Measurements from ENCODE around the gene SPINK6.

Gene SPINK6
- 0 reads per million in 2 experiments for total RNA-seq

GRCh38 chr5:148202531-148203203, at the start of gene SPINK6:
TSS of gene SPINK6 (plus strand) at chr5:148203042. CDS start at chr5:148203097, 55 bp downstream.
- DNase-seq (ENCODE audit: low read depth) = no peak

- DNase-seq (ENCODE audit: low read depth) = no peak
Observed at GRCh38 chr5:148156609-148157008, 46.2 kb upstream of the SPINK6 start.

DNA sequence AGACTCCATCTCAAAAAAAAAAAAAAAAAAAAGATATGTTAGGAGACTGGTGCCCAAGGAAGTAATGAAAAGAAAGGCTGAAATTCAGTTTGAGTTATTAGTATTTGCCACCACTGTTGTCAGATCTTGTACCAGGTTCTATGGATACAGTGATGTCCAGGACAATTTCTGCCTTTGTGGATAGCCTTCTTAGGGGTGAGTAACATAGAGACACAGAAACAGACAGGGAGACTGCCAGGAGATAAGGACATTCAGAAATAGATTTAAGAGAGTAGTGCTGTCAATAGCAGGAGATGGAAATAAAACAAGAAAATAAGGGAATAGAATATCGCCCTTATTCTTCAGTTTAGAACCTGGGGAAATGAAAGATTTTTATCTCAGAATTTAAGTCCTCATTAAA, 40.8 kb upstream of the SPINK6 start:
- DNase-seq (ENCODE audit: low read depth) = no peak

DNA sequence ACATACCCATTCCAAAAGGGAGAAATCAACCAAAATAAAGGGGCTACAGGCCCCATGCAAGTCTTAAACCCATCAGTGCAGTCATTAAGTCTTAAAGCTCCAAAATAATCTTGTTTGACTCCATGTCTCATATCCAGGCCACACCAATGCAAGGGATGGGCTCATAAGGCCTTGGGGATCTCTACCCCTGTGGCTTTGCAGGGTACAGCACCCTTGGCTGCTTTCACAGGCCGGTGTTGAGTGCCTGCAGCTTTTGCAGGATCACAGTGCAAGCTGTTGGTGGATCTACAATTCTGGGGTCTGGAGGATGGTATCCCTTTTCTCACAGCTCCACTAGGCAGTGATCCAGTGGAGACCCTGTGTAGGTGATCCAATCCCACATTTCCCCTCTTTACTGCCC, 39.5 kb upstream of the SPINK6 start:
- DNase-seq (ENCODE audit: low read depth) = no peak

- DNase-seq (ENCODE audit: low read depth) = no peak
Observed at GRCh38 chr5:148166550-148167283, 36.1 kb upstream of the SPINK6 start.

DNA sequence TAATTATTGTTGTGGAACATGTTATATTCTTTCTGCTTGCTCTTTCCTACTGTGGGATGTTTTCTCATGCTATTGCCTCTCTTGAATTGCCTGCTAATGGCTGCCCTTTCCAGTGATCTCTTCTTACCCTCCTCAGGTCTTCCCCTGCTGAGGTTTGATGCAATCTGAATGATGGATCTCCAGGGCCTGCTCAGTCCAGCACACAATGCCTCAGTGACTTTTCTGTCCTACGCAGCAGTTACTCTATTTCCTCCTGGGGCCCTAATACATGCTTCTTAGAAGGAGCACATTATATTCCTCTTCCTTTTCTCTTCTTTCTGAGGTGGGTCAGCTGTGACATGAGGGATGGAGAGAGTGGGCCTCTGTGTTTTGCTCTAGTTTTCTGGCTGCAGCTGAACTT, 34.6 kb upstream of the SPINK6 start, which contains the start of gene SPINK14:
Gene SPINK14 (plus strand): TSS at position 301 of the 400 bp plus-strand sequence. CDS start 1,187 bp downstream, outside the sequence.
- DNase-seq (ENCODE audit: low read depth) = no peak

GRCh38 chr5:148172377-148172776, 30.5 kb upstream of the SPINK6 start:
- DNase-seq (ENCODE audit: low read depth) = no peak

- DNase-seq (ENCODE audit: low read depth) = no peak
Observed at GRCh38 chr5:148176480-148176879, 26.4 kb upstream of the SPINK6 start.

DNA sequence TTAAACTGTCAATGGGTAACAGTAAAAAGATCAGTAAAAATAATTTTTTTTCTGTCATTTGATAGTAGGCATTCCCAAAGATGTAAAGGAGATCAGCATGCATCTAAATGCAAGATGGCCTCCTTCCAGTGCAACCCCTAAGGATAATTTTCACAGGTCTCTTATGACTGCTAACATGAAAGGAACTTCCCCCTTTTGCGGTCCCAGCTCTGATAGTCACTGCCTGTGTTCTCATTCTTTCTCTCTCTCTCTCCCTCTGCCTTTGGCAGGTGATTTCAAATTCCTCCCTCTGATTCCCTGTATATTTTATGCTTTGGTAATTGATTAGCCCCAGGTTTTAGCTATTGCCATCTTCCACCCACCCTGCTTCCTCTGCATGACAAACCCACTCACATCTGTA, 25.6 kb upstream of the SPINK6 start:
- DNase-seq (ENCODE audit: low read depth) = no peak

- no peak for DNase-seq (ENCODE audit: low read depth)
Observed at GRCh38 chr5:148179234-148179824, 23.5 kb upstream of the SPINK6 start.

GRCh38 chr5:148186248-148187003, 16.4 kb upstream of the SPINK6 start:
- DNase-seq (ENCODE audit: low read depth) = no peak

- no peak for DNase-seq (ENCODE audit: low read depth)
Observed at GRCh38 chr5:148191010-148191409, 11.8 kb upstream of the SPINK6 start.

DNA sequence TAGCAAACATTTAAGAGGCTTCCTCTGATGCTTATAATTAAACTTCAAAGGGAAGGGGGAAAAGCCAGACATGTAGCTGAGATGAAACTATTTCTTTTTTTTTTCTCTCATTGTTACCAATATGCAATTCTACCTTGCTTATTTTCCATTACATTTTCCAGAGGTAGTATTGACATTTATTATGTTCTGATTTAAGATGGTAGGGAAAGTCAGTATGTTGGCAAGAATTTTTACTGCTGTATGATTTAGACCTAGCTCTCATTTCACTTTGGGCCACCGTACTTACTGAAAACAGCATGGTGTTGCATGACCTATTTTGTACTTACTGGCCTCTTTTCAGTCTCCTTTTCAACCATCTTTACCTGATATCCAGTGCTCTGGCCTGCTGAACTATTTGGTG, 9.6 kb upstream of the SPINK6 start:
- DNase-seq (ENCODE audit: low read depth) = no peak

DNA sequence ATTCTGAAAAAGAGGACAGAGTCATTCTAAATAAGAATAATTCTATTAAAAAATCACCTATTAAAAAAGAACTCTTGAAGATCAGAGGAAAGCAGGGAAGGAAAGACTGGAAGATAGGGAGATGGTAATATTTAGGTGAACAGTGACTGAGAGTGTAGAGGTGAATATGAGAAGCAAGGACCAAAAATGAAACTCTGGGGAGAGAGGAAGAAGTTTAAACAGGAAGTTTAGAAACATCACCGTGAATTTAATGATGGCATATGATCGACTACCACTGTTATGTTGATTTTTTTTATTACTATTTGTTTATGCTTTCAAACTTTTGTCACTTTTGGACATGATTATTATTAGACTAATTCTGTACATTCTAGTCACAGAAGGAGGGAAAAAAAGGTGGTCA, 1.7 kb upstream of the SPINK6 start:
- no peak for DNase-seq (ENCODE audit: low read depth)

GRCh38 chr5:148205044-148205806, 2.4 kb downstream of the SPINK6 start:
- DNase-seq (ENCODE audit: low read depth) = no peak

- no peak for DNase-seq (ENCODE audit: low read depth)
Observed at GRCh38 chr5:148205865-148206264, 3.0 kb downstream of the SPINK6 start.

- no peak for DNase-seq (ENCODE audit: low read depth)
Observed at GRCh38 chr5:148206620-148207019, 3.8 kb downstream of the SPINK6 start.

GRCh38 chr5:148208226-148208625, 5.4 kb downstream of the SPINK6 start:
- DNase-seq (ENCODE audit: low read depth) = no peak

- DNase-seq (ENCODE audit: low read depth) = no peak
Observed at GRCh38 chr5:148209151-148209770, 6.4 kb downstream of the SPINK6 start.

- no peak for DNase-seq (ENCODE audit: low read depth)
Observed at GRCh38 chr5:148214665-148215185, 11.9 kb downstream of the SPINK6 start.

DNA sequence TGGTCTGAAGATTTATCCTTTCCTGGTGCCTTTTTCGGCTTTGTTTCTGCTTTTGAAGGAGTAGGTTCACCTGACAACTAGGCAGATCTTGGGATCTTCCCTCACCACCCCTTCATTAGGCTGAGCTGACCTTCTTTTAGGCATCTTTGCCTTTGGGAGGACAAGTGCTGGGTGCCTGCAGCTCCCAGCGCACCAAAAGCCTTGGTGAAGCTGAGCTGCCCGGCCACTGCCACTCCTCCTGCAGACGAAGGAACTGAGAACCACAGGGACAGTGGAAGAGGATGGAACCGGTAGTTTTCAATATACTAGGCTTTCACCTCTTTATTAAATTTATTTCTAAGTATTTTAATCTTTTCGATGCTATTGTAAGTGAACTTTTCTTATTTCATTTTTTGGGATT, 18.7 kb downstream of the SPINK6 start:
- DNase-seq (ENCODE audit: low read depth) = no peak

Measured in T follicular helper cell (primary cell).